SK-N-MC (cell line): ENCODE measurements around the gene S100PBP.

ENCODE experiments used
- DNase-seq: peaks from one replicate; pipeline ENCODE4 v3.0.0-alpha.2; 2011; ENCODE audit warnings: low read depth, low spot score
- H3K27ac ChIP-seq: fragments of 200-600 bp; sonication (generic); 2 replicates; pipeline ENCODE4 v1.5.1; 2016; ENCODE audit warnings: mixed run types
- H3K36me3 ChIP-seq: fragments of 200-600 bp; sonication (generic); 2 replicates; pipeline ENCODE4 v1.6.1; 2017; ENCODE audit warnings: antibody characterized with exemption, low read length, mixed read lengths; ENCODE audit not compliant: insufficient read depth
- H3K4me3 ChIP-seq: fragments of 200-600 bp; sonication (generic); 2 replicates; pipeline ENCODE4 v1.5.1; 2016
- H3K9ac ChIP-seq: fragments of 200-600 bp; sonication (generic); 2 replicates; pipeline ENCODE4 v1.8.0; 2017; ENCODE audit warnings: mixed run types, mixed read lengths; ENCODE audit not compliant: insufficient read length
- H3K9me3 ChIP-seq: fragments of 200-600 bp; sonication (generic); 2 replicates; pipeline ENCODE4 v1.6.1; 2017; ENCODE audit warnings: low read depth, mild to moderate bottlenecking, antibody characterized with exemption, low read length, moderate library complexity, mixed read lengths
- EZH2 ChIP-seq: fragments of 200-600 bp; sonication (generic); IDR thresholded peaks from one replicate; pipeline ENCODE4 v1.6.1; 2017; ENCODE audit warnings: antibody characterized with exemption
- FOXP2 ChIP-seq: optimal IDR thresholded peaks from 2 replicates; pipeline ENCODE3; 2011; ENCODE audit warnings: mild to moderate bottlenecking, moderate library complexity; ENCODE audit not compliant: insufficient read depth; ENCODE audit errors: extremely low read length, control extremely low read depth
- POLR2AphosphoS5 ChIP-seq: IDR thresholded peaks from 2 replicates; pipeline ENCODE4 v1.6.1; 2012; ENCODE audit warnings: mild to moderate bottlenecking, low read depth, low read length, borderline replicate concordance

Gene S100PBP

DNA sequence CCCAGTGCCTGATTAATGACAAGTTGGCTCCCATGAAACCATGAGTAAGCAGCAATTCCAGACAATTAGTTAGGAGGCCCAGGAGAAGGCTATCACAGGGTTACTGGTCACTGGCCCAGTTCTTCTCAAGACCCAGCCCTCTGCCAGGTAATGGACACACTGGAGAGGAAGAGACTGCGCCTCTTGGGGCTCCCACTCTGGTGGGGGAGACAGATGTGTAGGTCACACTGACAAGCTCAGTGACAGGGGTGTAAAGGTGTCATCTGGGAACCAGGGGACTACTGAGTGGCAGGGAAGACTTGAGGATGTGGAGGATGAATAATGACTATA, 73.8 kb downstream of the S100PBP start:
- TF ChIP-seq FOXP2 (no peak), POLR2AphosphoS5 (no peak), EZH2 (no peak)
- no peak overlapping the region for H3K27ac ChIP-seq
- no peaks in the 10 kb centered on the region for H3K36me3 ChIP-seq
- no peak for DNase-seq
- H3K9me3 ChIP-seq, result no peaks in the 10 kb centered on the region
- H3K9ac ChIP-seq, result no peak overlapping the region
- H3K4me3 ChIP-seq, result no peak overlapping the region

DNA sequence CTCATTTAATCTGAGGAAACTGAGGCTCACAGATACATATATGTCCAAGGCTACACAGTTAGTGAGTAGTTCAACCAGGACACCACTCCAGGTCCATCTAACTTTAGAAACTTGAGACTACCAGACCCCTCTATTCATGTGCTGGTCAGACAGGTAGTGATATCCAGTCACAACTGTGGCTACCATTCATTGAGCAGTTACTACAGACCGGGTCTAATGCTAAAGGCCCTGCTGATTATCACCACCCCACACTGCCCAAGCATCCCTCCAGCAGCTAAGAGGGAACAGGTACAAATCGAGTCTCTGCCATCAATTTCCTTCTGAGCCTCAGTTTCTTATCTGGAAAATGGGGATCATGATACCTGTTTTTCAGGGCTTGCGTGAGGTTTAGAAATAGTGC, 74.2 kb downstream of the S100PBP start:
- Histone ChIP-seq H3K9me3 (no peaks in the 10 kb centered on the region), H3K27ac (no peak overlapping the region), H3K4me3 (no peak overlapping the region), H3K36me3 (no peaks in the 10 kb centered on the region), H3K9ac (no peak overlapping the region)
- TF ChIP-seq POLR2AphosphoS5 (no peak), FOXP2 (no peak), EZH2 (no peak)
- no peak for DNase-seq

DNA sequence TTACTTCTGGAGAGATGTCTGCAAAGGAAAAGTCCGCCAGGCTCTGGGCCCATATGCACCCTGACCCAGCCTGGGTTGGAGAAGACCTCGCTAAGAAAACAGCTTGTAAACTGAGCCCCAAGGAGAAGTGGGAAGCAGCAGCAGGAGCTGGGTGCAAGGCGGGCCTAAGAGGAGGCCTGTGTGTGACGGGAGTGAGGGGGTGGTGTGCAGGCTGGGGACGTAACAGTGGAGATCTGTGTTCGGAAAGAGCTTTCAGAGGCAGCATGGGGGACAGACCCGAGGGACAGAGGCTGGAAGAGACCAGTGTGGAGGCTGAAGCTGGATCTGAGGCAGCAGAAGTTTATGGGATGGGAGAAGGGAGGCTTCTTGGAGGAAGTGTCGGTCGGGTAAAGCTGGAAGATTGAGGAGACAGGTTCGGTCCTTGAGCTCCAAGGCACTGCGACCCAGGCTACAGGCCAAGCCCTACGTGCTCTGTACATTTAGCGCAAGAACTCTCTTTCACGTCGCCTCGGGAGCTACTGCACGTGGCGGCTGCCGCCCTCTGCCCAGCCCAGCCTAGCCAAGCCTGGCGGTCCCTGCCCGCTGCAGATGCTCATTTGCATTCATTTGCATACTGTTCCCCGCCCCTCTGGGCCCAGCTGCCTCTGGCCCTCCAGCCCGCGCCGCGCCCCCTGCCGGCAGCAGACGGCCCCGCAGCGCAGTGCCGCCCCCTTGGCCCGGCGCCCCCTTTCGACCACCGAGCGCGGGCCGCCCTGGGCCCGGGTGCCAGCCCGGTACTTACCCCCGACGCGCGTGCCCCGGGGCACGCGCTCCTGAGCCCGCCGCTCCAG, 75.1 kb downstream of the S100PBP start:
- no peak for DNase-seq
- Histone ChIP-seq H3K4me3 (peak overlapping the region; percentile 82), H3K9me3 (no peaks in the 10 kb centered on the region), H3K9ac (peak overlapping the region; percentile 64), H3K36me3 (no peaks in the 10 kb centered on the region), H3K27ac (no peak overlapping the region)
- no peak for TF ChIP-seq FOXP2

DNA sequence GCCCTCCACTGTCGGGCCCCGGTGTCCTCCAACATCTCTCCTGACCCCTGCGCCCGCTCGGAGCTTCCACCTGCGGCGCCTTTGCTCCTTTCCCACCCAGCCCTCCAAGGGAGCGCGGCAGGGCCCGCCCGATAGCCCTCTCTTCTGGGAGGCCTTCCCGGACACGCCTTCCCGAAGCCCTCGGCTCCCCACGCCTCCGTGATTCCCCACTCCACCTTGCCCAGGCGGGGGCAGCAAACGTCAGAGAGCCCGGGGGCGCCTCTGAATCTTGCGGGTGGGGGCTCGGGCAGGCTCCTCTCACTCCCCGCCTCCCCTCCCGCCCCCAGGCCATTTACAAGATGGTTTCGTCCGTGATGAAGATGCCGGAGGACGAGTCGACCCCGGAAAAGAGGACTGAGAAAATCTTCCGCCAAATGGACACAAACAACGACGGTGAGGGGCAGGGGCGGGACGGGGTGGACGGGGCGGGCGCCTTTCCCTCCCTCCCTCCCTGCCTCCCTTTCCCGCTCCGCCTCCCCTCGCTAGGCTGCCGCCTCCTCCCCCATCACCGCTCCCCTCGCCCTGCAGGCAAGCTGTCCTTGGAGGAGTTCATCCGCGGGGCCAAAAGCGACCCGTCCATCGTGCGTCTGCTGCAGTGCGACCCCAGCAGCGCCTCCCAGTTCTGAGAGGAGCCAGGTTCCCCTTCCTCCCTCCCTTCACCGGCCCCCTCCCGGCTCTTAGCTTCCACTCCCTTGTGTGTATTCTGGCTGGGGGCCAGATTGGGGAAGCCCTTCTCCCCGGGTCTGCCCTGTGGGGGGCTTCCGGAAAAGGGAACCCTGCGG, 76.0 kb downstream of the S100PBP start:
- no peak for DNase-seq
- H3K4me3 ChIP-seq, result peak overlapping the region; percentile 82
- peak overlapping the region; percentile 64 for H3K9ac ChIP-seq

DNA sequence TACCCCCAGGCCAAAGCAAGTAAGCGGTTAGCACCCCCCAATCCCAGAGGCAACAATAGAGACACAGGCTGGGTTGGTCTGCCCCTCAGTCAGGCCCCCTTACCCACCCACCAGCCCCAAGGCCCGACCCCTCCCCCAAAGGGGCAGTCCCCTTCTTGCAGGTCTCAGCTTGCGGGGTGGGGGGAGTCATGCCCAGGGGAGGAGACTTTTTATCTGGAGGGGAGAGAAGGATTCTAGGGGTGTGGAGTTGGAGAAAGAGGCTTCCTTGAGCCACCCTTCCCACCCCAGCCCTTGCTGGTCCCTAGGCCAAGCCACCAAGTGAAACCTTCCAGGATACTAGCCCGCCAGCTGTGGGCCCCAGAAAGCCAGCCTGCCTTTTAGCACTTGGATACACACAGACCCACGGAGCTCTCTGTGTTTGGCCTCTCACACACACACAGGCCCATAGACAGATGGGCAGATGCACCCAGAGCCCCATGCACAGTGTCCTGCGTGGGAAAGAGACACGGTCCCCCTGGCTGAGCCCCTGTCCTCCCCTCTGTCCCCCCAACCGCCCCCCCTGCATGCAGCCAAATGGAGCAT, 76.7 kb downstream of the S100PBP start:
- DNase-seq, result peak; percentile 61
- Histone ChIP-seq H3K4me3 (peak overlapping the region; percentile 82), H3K36me3 (no peaks in the 10 kb centered on the region), H3K9me3 (no peaks in the 10 kb centered on the region), H3K27ac (no peak overlapping the region; the same call in 1 of the 2 replicates), H3K9ac (no peak overlapping the region)
- TF ChIP-seq FOXP2 (peak; percentile 88), EZH2 (no peak), POLR2AphosphoS5 (no peak)

More for the DNA sequence above, 76.0 kb downstream of the S100PBP start:
- Histone ChIP-seq H3K36me3 (no peaks in the 10 kb centered on the region), H3K9me3 (no peaks in the 10 kb centered on the region), H3K27ac (no peak overlapping the region; the same call in 1 of the 2 replicates)
- TF ChIP-seq FOXP2, result no peak
- TF ChIP-seq POLR2AphosphoS5, result peak; percentile 59; the same call in 1 of the 2 replicates

DNA sequence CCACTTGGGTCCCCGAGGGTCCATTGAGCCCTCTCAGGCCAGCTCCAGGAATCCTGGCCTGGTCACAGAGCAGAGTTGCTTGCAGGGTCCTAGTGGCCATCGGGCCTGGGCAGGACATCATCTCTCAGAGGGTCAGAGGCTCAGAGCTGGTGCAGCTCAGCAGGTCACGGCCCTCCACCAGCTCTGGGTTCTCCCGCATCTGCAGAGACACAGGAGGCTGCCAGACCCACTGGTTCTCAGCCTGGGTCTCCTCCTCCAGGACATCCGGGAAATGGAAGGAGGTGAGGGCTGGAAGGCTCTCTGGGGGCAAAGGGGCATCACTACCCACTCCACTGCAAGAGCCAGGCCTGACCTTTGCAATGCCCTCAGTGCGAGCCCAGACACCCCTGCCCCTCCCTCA, 77.2 kb downstream of the S100PBP start:
- Histone ChIP-seq H3K9me3 (no peaks in the 10 kb centered on the region), H3K9ac (no peak overlapping the region), H3K4me3 (no peak overlapping the region), H3K36me3 (no peaks in the 10 kb centered on the region), H3K27ac (no peak overlapping the region)
- TF ChIP-seq EZH2 (no peak), FOXP2 (no peak), POLR2AphosphoS5 (no peak)
- DNase-seq, result no peak

DNA sequence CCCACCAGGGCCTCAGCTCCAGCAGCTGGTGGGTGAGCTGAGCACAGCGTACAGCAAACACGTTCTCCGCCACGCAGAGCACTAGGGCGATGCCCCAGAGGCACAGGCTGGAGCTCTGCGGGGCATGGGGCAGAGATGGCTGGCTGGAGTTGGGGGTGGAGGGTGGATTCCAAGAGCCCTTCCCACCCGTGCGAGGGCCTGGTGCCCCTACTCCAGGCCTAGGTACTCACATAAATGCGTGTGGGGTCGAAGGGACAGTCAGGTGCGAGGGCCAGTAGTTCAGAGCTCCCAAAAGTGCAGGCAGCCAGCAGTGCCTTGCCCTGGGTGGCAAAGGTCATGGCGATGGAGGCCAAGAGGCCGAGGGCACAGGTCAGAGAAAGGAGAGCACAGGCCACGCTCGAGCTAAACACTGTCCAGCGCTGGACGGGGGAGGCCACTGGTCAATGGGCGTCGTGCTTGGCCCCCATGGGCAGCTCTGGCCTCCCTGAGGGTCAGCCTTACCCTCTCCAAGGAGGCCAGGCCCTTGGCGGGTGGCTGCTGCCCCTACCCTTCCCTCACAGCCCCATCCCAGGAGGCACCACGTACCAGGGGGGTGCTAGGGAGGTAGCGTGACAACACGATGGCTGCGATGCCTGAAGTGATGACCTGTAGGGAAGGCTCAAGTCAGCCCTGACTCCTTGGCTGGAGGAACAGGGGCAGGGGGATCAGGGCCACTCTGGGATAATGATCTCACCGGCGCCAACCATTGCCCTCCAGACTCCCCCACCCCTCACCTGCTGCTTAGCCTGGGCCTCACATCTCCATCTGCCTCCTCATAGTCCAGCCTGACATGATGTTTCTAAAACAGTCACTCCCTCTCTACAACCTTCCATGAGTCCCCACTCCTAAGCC, 78.1 kb downstream of the S100PBP start:
- no peaks in the 10 kb centered on the region for H3K9me3 ChIP-seq
- no peak for DNase-seq

DNA sequence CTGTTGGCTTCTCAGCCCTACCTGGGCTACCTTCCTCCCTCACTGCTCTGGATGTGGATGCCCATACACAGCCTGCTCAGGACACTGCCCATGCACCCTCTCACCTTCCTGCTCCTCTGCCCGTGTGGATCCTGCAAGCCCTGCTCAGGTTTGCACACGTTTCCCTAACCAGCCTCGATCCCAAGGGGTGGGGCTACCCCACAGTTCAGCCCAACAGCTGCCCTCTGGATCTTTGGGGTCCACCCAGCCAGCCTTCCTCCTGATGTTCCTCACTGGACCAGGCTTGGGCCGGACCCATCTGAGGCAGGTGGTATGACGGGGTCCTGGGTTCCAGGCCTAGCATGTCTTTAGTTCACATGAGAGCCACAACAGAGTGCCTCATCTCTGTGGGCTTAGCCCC, 79.0 kb downstream of the S100PBP start:
- H3K9me3 ChIP-seq, result no peaks in the 10 kb centered on the region
- H3K36me3 ChIP-seq, result no peaks in the 10 kb centered on the region
- no peak overlapping the region for H3K9ac ChIP-seq
- H3K4me3 ChIP-seq, result no peak overlapping the region
- TF ChIP-seq EZH2 (no peak), POLR2AphosphoS5 (no peak), FOXP2 (no peak)
- no peak overlapping the region; the same call in 1 of the 2 replicates for H3K27ac ChIP-seq
- DNase-seq, result no peak

More for the DNA sequence above, 78.1 kb downstream of the S100PBP start:
- Histone ChIP-seq H3K4me3 (no peak overlapping the region), H3K27ac (no peak overlapping the region), H3K9ac (no peak overlapping the region), H3K36me3 (no peaks in the 10 kb centered on the region)
- TF ChIP-seq EZH2, result no peak
